Spleen (tissue), 7 donors: ENCODE data around the gene UBE2V1.

Source experiments
- CTCF ChIP-seq, 11 experiments: fragments of 200-600 bp in 7 of 11; fragments of 450-650 bp in 4 of 11; sonication (generic) in 4 of 11; IDR thresholded peaks in 8 of 11; conservative IDR thresholded peaks in 3 of 11; 1 replicate in 7 of 11; 2 replicates in 4 of 11; pipeline versions ENCODE4 v1.4.0 to v1.8.0; 2016 to 2021; ENCODE audit warnings: antibody characterized with exemption in 11 of 11, inconsistent platforms in 4 of 11, mild to moderate bottlenecking in 1 of 11
- POLR2A ChIP-seq, 3 donors: fragments of 450-650 bp; IDR thresholded peaks; one replicate each; pipeline ENCODE4 v1.5.1; 2017; ENCODE audit warnings: antibody characterized with exemption in 3 of 3, mild to moderate bottlenecking in 1 of 3
- POLR2AphosphoS5 ChIP-seq, 3 donors: sonication (generic); formaldehyde crosslinking; IDR thresholded peaks; one replicate each; pipeline ENCODE4 v1.5.1; 2017; ENCODE audit warnings: antibody characterized with exemption in 3 of 3
- donor health status: DM: no; HTN: no; CAD: no; lungs with moderate emphysema.
- donor health status: DM: no; HTN: no; CAD: no.
- donor health status: DM: no; HTN: no; CAD: no.

DNA sequence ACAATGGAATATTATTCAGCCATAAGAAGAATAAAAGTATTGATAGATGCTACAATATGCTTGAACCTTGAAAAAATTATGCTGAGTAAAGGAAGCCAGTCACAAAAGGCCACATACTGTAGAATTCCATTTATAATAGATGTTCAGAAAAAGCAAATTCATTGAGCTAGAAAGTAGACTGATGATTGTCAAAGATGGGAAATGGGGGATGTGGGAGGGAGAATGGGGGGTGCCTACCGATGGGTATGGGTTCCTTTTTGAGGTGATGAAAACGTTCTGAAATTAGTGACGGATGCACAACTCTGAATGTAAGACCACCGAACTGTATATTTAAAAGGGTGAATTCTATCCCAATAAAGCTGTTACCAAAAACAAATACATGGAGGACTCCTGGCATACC is 18.4 kb downstream of the UBE2V1 start:
- TF ChIP-seq POLR2A (IDR thresholded peaks at IDR 0.05) (no peak), POLR2AphosphoS5 (IDR thresholded peaks at IDR 0.05) (no peak), CTCF (IDR thresholded peaks at IDR 0.05 in 8 of 11, conservative IDR thresholded peaks at IDR 0.05 in 3 of 11) (no peak)
